ENCODE results near the gene RTF2.

DNA sequence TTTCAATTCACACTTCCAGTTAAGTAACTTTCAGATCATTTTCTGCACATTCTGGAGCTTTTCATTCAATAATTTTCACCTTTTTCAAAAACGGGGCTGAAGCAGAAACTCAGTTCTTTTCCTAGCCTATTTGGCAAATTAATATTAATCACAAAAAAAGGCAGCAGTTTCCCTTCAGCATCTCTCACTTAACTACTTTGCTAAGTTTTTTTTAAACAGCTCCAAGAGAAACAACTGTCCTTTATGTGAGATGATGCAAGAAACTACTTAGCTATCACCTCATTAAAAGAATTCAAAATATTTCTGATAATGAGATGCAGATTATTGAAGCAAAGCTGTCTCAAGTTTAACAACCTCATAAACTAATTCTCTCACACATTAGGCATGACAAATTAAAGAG lies 44.5 kb upstream of the RTF2 start:
- TF ChIP-seq, protein P1, sequence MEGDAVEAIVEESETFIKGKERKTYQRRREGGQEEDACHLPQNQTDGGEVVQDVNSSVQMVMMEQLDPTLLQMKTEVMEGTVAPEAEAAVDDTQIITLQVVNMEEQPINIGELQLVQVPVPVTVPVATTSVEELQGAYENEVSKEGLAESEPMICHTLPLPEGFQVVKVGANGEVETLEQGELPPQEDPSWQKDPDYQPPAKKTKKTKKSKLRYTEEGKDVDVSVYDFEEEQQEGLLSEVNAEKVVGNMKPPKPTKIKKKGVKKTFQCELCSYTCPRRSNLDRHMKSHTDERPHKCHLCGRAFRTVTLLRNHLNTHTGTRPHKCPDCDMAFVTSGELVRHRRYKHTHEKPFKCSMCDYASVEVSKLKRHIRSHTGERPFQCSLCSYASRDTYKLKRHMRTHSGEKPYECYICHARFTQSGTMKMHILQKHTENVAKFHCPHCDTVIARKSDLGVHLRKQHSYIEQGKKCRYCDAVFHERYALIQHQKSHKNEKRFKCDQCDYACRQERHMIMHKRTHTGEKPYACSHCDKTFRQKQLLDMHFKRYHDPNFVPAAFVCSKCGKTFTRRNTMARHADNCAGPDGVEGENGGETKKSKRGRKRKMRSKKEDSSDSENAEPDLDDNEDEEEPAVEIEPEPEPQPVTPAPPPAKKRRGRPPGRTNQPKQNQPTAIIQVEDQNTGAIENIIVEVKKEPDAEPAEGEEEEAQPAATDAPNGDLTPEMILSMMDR (IDR thresholded peaks at IDR 0.05) = no peak
- TF ChIP-seq POLR2A (IDR thresholded peaks at IDR 0.05) (no peak), EP300 (IDR thresholded peaks at IDR 0.05) (no peak), POLR2AphosphoS5 (IDR thresholded peaks at IDR 0.05) (no peak)
